Measurements from ENCODE around the gene ZNRF2. TPM values are rescaled to one million over a fixed set of nuclear protein-coding genes. Genes with fewer than 3 reads are reported as not detected.
"Not testable (repeated sequence)": the region's sequence is repeated elsewhere in the genome, so short reads cannot be mapped to it uniquely, and the experiment has no call there.

ZNRF2 gene
- total and polyA plus RNA-seq, 2 of the 4 experiments (the other 2 are of a cell fraction) = 0.31 to 0.54 TPM

DNA sequence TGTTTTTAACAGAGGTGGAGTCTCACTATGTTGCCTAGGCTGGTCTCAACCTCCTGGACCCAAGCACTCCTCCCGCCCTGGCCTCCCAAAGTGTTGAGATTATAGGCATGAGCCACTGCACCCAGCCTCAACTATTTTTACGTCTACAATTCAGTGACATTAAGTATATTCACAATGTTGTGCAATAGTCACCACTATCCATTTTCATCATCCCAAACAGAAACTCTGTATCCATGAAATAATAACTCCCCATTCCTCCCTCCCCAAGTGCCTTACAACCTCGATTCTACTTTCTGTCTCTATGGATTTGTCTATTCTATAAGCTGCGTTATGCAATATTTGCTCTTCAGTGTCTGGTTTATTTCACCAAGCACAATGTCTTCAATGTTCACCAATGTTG, 20.3 kb upstream of the ZNRF2 start:
- H2AFZ ChIP-seq (replicated peaks; ENCODE audit: low read length, poor library complexity) = no peak overlapping the region
- no peak overlapping the region for H3K4ac ChIP-seq (ENCODE audit: low read depth, low read length)
- H4K20me1 ChIP-seq (ENCODE audit: insufficient read depth, low read length) = no peaks in the 10 kb centered on the region
- no peak overlapping the region for H4K8ac ChIP-seq (ENCODE audit: low read depth in 2 of 2, low read length in 2 of 2)
- H3K18ac ChIP-seq (ENCODE audit: low read depth, low read length) = no peak overlapping the region
- H2BK120ac ChIP-seq (ENCODE audit: low read depth, low read length) = no peak overlapping the region
- intact Hi-C loops (cut with micrococcal nuclease) (no loop called here), in situ Hi-C loops (cut with MboI; ENCODE audit: low sequenced_read_pairs) (no loop called here), dilution Hi-C loops (cut with HindIII; ENCODE audit: low sequenced_read_pairs, unreplicated experiment) (no loop called here)
- no peak overlapping the region for H4K5ac ChIP-seq (ENCODE audit: low read depth, low read length)
- peaks cover 9% of the 10 kb centered on the region for H3K27me3 ChIP-seq (ENCODE audit: control insufficient read depth, insufficient read depth, low read length)
- no peak overlapping the region for H2AK9ac ChIP-seq (replicated peaks; ENCODE audit: low read depth, low read length, poor library complexity)
- H3K4me2 ChIP-seq (ENCODE audit: low read depth, low read length) = no peak overlapping the region
- WGBS, 2 experiments (ENCODE audit: extremely low coverage in 2 of 2, insufficient read length in 1 of 2) = no CpG with 5 or more reads among the region's 4 CpGs
- no peak overlapping the region for H3K14ac ChIP-seq (replicated peaks; ENCODE audit: low read depth, low read length)
- DNase-seq (no peak), ATAC-seq (ENCODE audit: low read depth) (no peak)
- no peak overlapping the region for H3K9ac ChIP-seq (ENCODE audit: low read depth, low read length)
- no peak overlapping the region for H3K56ac ChIP-seq (ENCODE audit: extremely low read depth, insufficient read depth, low read length)
- H2BK20ac ChIP-seq (ENCODE audit: low read depth, low read length) = no peak overlapping the region
- H3K9me1 ChIP-seq (ENCODE audit: insufficient read depth, low read length) = no peaks in the 10 kb centered on the region
- no peaks in the 10 kb centered on the region for H3K36me3 ChIP-seq (ENCODE audit: control insufficient read depth, insufficient read depth, low read length)
- CTCF ChIA-PET = interaction anchor here (0.6 kb wide), 1 partner anchor 91 kb away, joined by 4 read pairs; no protein-coding TSS in a partner anchor
- H2BK15ac ChIP-seq (ENCODE audit: low read depth, low read length) = no peak overlapping the region
- H2BK5ac ChIP-seq (ENCODE audit: low read depth, low read length, poor library complexity, severe bottlenecking) = no peak overlapping the region
- H4K91ac ChIP-seq (ENCODE audit: insufficient read depth, low read depth, low read length) = no peak overlapping the region
- no peaks in the 10 kb centered on the region for H3K4me1 ChIP-seq (ENCODE audit: control insufficient read depth, insufficient read depth, low read length)
- no peak overlapping the region for H3K27ac ChIP-seq (ENCODE audit: insufficient read depth, low read length)
- TF ChIP-seq CEBPB (IDR thresholded peaks at IDR 0.05; ENCODE audit: low read depth, low read length) = peak; percentile 73
- TF ChIP-seq RAD21 (IDR thresholded peaks at IDR 0.05; ENCODE audit: low read length) = no peak
- no peaks in the 10 kb centered on the region for H3K9me3 ChIP-seq (ENCODE audit: control insufficient read depth, insufficient read depth, low read length)
- H3K79me1 ChIP-seq (ENCODE audit: low read depth in 1 of 2, low read length in 2 of 2) = no peaks in the 10 kb centered on the region
- BruUV-seq (replicated peaks) = no TSS peak
- POLR2A ChIA-PET (ENCODE audit: unreplicated experiment) = no interaction called here
- no peak overlapping the region for H2AK5ac ChIP-seq (ENCODE audit: low read depth, low read length)
- H3K23ac ChIP-seq (ENCODE audit: low read depth, low read length) = no peak overlapping the region
- no peak overlapping the region for H3K4me3 ChIP-seq (ENCODE audit: insufficient read depth, low read depth, low read length)

GRCh38 chr7:30265189-30265588, 19.2 kb upstream of the ZNRF2 start:
- H3K14ac ChIP-seq (replicated peaks; ENCODE audit: low read depth, low read length); H3K79me1 ChIP-seq (ENCODE audit: low read depth in 1 of 2, low read length in 2 of 2); H2AFZ ChIP-seq (replicated peaks; ENCODE audit: low read length, poor library complexity); dilution Hi-C loops (cut with HindIII; ENCODE audit: low sequenced_read_pairs, unreplicated experiment); POLR2A ChIA-PET (ENCODE audit: unreplicated experiment); H3K36me3 ChIP-seq (ENCODE audit: control insufficient read depth, insufficient read depth, low read length); H3K4me1 ChIP-seq (ENCODE audit: control insufficient read depth, insufficient read depth, low read length); H2BK5ac ChIP-seq (ENCODE audit: low read depth, low read length, poor library complexity, severe bottlenecking); H3K9ac ChIP-seq (ENCODE audit: low read depth, low read length); H3K4me3 ChIP-seq (ENCODE audit: insufficient read depth, low read depth, low read length); H3K23ac ChIP-seq (ENCODE audit: low read depth, low read length); H2AK5ac ChIP-seq (ENCODE audit: low read depth, low read length); H4K5ac ChIP-seq (ENCODE audit: low read depth, low read length); ATAC-seq (ENCODE audit: low read depth); H2BK120ac ChIP-seq (ENCODE audit: low read depth, low read length); CTCF ChIA-PET; BruUV-seq (replicated peaks); H2AK9ac ChIP-seq (replicated peaks; ENCODE audit: low read depth, low read length, poor library complexity); H3K18ac ChIP-seq (ENCODE audit: low read depth, low read length); H3K27ac ChIP-seq (ENCODE audit: insufficient read depth, low read length); H2BK20ac ChIP-seq (ENCODE audit: low read depth, low read length); H4K8ac ChIP-seq (ENCODE audit: low read depth in 2 of 2, low read length in 2 of 2); H3K56ac ChIP-seq (ENCODE audit: extremely low read depth, insufficient read depth, low read length); H3K4ac ChIP-seq (ENCODE audit: low read depth, low read length); H4K20me1 ChIP-seq (ENCODE audit: insufficient read depth, low read length); H2BK15ac ChIP-seq (ENCODE audit: low read depth, low read length); DNase-seq; H4K91ac ChIP-seq (ENCODE audit: insufficient read depth, low read depth, low read length); H3K4me2 ChIP-seq (ENCODE audit: low read depth, low read length); H3K9me1 ChIP-seq (ENCODE audit: insufficient read depth, low read length); H3K9me3 ChIP-seq (ENCODE audit: control insufficient read depth, insufficient read depth, low read length); intact Hi-C loops (cut with micrococcal nuclease); in situ Hi-C loops (cut with MboI; ENCODE audit: low sequenced_read_pairs): not testable (repeated sequence)
- H3K27me3 ChIP-seq (ENCODE audit: control insufficient read depth, insufficient read depth, low read length) = peaks cover 14% of the 10 kb centered on the region
- 100% methylated on average over 3 of the region's 4 CpGs; no CpG with 5 or more reads in 1 of the 2 experiments for WGBS, 2 experiments (ENCODE audit: extremely low coverage in 2 of 2, insufficient read length in 1 of 2)

Measured in IMR-90 (cell line).